Measurements from ENCODE around the gene ETV5.

ETV5 gene

GRCh38 chr3:186137051-186137685 is 28.3 kb upstream of the ETV5 start:
- FAIRE-seq (no peak), DNase-seq (ENCODE audit: insufficient read length, low spot score) (no peak)
- no peak for TF ChIP-seq POLR2A (IDR thresholded peaks at IDR 0.05; ENCODE audit: low read depth, low read length)

- no peak for TF ChIP-seq POLR2A (IDR thresholded peaks at IDR 0.05; ENCODE audit: low read depth, low read length)
- no peak for DNase-seq (ENCODE audit: insufficient read length, low spot score)
- FAIRE-seq: no peak
These were observed 25.1 kb upstream of the ETV5 start for GRCh38 chr3:186133980-186134379.

- FAIRE-seq (no peak), DNase-seq (ENCODE audit: insufficient read length, low spot score) (no peak)
- TF ChIP-seq POLR2A (IDR thresholded peaks at IDR 0.05; ENCODE audit: low read depth, low read length): no peak
These were observed 23.6 kb upstream of the ETV5 start for GRCh38 chr3:186132487-186132886.

GRCh38 chr3:186129206-186129605 is 20.3 kb upstream of the ETV5 start:
- DNase-seq (ENCODE audit: insufficient read length, low spot score) (no peak), FAIRE-seq (no peak)
- TF ChIP-seq POLR2A (IDR thresholded peaks at IDR 0.05; ENCODE audit: low read depth, low read length): no peak

GRCh38 chr3:186128158-186128557 is 19.3 kb upstream of the ETV5 start:
- no peak for TF ChIP-seq POLR2A (IDR thresholded peaks at IDR 0.05; ENCODE audit: low read depth, low read length)
- FAIRE-seq: no peak
- no peak for DNase-seq (ENCODE audit: insufficient read length, low spot score)

GRCh38 chr3:186127463-186127862 is 18.6 kb upstream of the ETV5 start:
- TF ChIP-seq POLR2A (IDR thresholded peaks at IDR 0.05; ENCODE audit: low read depth, low read length): no peak
- DNase-seq (ENCODE audit: insufficient read length, low spot score) (no peak), FAIRE-seq (no peak)

- DNase-seq (ENCODE audit: insufficient read length, low spot score) (no peak), FAIRE-seq (no peak)
- no peak for TF ChIP-seq POLR2A (IDR thresholded peaks at IDR 0.05; ENCODE audit: low read depth, low read length)
These were observed 16.2 kb upstream of the ETV5 start for GRCh38 chr3:186125118-186125517.

GRCh38 chr3:186124592-186124991 is 15.7 kb upstream of the ETV5 start:
- TF ChIP-seq POLR2A (IDR thresholded peaks at IDR 0.05; ENCODE audit: low read depth, low read length): no peak
- DNase-seq (ENCODE audit: insufficient read length, low spot score) (no peak), FAIRE-seq (no peak)

- no peak for TF ChIP-seq POLR2A (IDR thresholded peaks at IDR 0.05; ENCODE audit: low read depth, low read length)
- no peak for FAIRE-seq
These were observed 14.1 kb upstream of the ETV5 start for GRCh38 chr3:186123012-186123411.

GRCh38 chr3:186121968-186122367 is 13.1 kb upstream of the ETV5 start:
- no peak for DNase-seq (ENCODE audit: insufficient read length, low spot score)
- no peak for FAIRE-seq
- no peak for TF ChIP-seq POLR2A (IDR thresholded peaks at IDR 0.05; ENCODE audit: low read depth, low read length)

More at GRCh38 chr3:186123012-186123411, 14.1 kb upstream of the ETV5 start:
- DNase-seq (ENCODE audit: insufficient read length, low spot score): no peak

GRCh38 chr3:186121278-186121677 is 12.4 kb upstream of the ETV5 start:
- no peak for DNase-seq (ENCODE audit: insufficient read length, low spot score)
- TF ChIP-seq POLR2A (IDR thresholded peaks at IDR 0.05; ENCODE audit: low read depth, low read length): no peak
- no peak for FAIRE-seq

GRCh38 chr3:186119499-186119898 is 10.6 kb upstream of the ETV5 start:
- FAIRE-seq (no peak), DNase-seq (ENCODE audit: insufficient read length, low spot score) (no peak)
- TF ChIP-seq POLR2A (IDR thresholded peaks at IDR 0.05; ENCODE audit: low read depth, low read length): no peak

- no peak for FAIRE-seq
- TF ChIP-seq POLR2A (IDR thresholded peaks at IDR 0.05; ENCODE audit: low read depth, low read length): no peak
- no peak for DNase-seq (ENCODE audit: insufficient read length, low spot score)
These were observed 9.8 kb upstream of the ETV5 start for GRCh38 chr3:186118692-186119091.

GRCh38 chr3:186117521-186118134 is 8.7 kb upstream of the ETV5 start:
- DNase-seq (ENCODE audit: insufficient read length, low spot score): no peak
- no peak for TF ChIP-seq POLR2A (IDR thresholded peaks at IDR 0.05; ENCODE audit: low read depth, low read length)
- no peak for FAIRE-seq

- FAIRE-seq (no peak), DNase-seq (ENCODE audit: insufficient read length, low spot score) (no peak)
- no peak for TF ChIP-seq POLR2A (IDR thresholded peaks at IDR 0.05; ENCODE audit: low read depth, low read length)
These were observed 6.5 kb upstream of the ETV5 start for GRCh38 chr3:186115239-186115996.

Measured in H54 (cell line).